Astrocyte (in vitro differentiated cells and primary cell): ENCODE measurements around the gene ACTN4. TPM values are rescaled to one million over a fixed set of nuclear protein-coding genes. Genes with fewer than 3 reads are reported as not detected.

ENCODE experiments used
- DNase-seq: peaks from one replicate; pipeline ENCODE4 v3.0.0-alpha.2; 2010; ENCODE audit warnings: low read depth
- FAIRE-seq: peaks from 2 replicates; lab custom pipeline; 2011; peaks lifted over from hg19 to GRCh38; lab: Jason Lieb, UNC
- H2AFZ ChIP-seq: 2 replicates; pipeline ENCODE4 v1.6.0; 2012; ENCODE audit warnings: low read depth, low read length, inconsistent platforms
- H3K27ac ChIP-seq: 2 replicates; pipeline ENCODE4 v1.5.1; 2011; ENCODE audit warnings: low read depth, low read length, inconsistent platforms
- H3K27me3 ChIP-seq: 2 replicates; pipeline ENCODE4 v1.6.0; 2011; ENCODE audit warnings: low read length, inconsistent platforms; ENCODE audit not compliant: insufficient read depth
- H3K36me3 ChIP-seq: 2 replicates; pipeline ENCODE4 v1.5.1; 2011; ENCODE audit warnings: low read length, inconsistent platforms; ENCODE audit not compliant: insufficient read depth
- H3K4me1 ChIP-seq: 2 replicates; pipeline ENCODE4 v1.5.1; 2011; ENCODE audit warnings: low read length, inconsistent platforms; ENCODE audit not compliant: insufficient read depth
- H3K4me2 ChIP-seq: 2 replicates; pipeline ENCODE4 v1.6.0; 2012; ENCODE audit warnings: low read length, inconsistent platforms
- H3K4me3 ChIP-seq: 2 replicates; pipeline ENCODE4 v1.5.1; 2011; ENCODE audit warnings: low read depth, mild to moderate bottlenecking, low read length, inconsistent platforms; ENCODE audit not compliant: insufficient read depth
- H3K79me2 ChIP-seq: 2 replicates; pipeline ENCODE4 v1.6.0; 2012; ENCODE audit warnings: mild to moderate bottlenecking, low read length, inconsistent platforms; ENCODE audit not compliant: insufficient read depth
- H3K9ac ChIP-seq: 2 replicates; pipeline ENCODE4 v1.6.0; 2012; ENCODE audit warnings: mild to moderate bottlenecking, low read length, inconsistent platforms
- H3K9me3 ChIP-seq: 2 replicates; pipeline ENCODE4 v1.5.1; 2012; ENCODE audit warnings: low read depth, mild to moderate bottlenecking, low read length, inconsistent platforms; ENCODE audit not compliant: insufficient read depth
- H4K20me1 ChIP-seq: 2 replicates; pipeline ENCODE4 v1.6.0; 2012; ENCODE audit warnings: low read length, inconsistent platforms; ENCODE audit not compliant: insufficient read depth
- H3K27ac Mint-ChIP-seq: one replicate; pipeline ENCODE4 v1.8.0; 2021; ENCODE audit warnings: mild to moderate bottlenecking, mixed read lengths; ENCODE audit not compliant: unreplicated experiment
- H3K27me3 Mint-ChIP-seq: one replicate; pipeline ENCODE4 v1.8.0; 2021; ENCODE audit warnings: low read depth, mixed read lengths; ENCODE audit not compliant: unreplicated experiment
- H3K36me3 Mint-ChIP-seq: one replicate; pipeline ENCODE4 v1.8.0; 2021; ENCODE audit warnings: low read depth, mixed read lengths; ENCODE audit not compliant: unreplicated experiment
- H3K4me1 Mint-ChIP-seq: one replicate; pipeline ENCODE4 v1.8.0; 2021; ENCODE audit warnings: low read depth, mixed read lengths; ENCODE audit not compliant: unreplicated experiment
- H3K4me3 Mint-ChIP-seq: one replicate; pipeline ENCODE4 v1.8.0; 2021; ENCODE audit warnings: mild to moderate bottlenecking, moderate library complexity, mixed read lengths; ENCODE audit not compliant: unreplicated experiment
- H3K9me3 Mint-ChIP-seq: one replicate; pipeline ENCODE4 v1.8.0; 2021; ENCODE audit warnings: mild to moderate bottlenecking, mixed read lengths; ENCODE audit not compliant: unreplicated experiment
- EZH2 ChIP-seq: IDR thresholded peaks from 2 replicates; pipeline ENCODE4 v1.6.1; 2012; ENCODE audit warnings: mild to moderate bottlenecking, low read length, inconsistent platforms; ENCODE audit not compliant: insufficient read depth
- total RNA-seq: library from RNA; stranded (reverse); gene quantifications from 2 replicates; pipeline ENCODE4 v1.2.1, GENCODE V29; 2021
- TF ChIP-seq, protein P1 (sequence below): IDR thresholded peaks from 2 replicates; pipeline ENCODE4 v1.5.1; 2011; ENCODE audit warnings: low read depth, mild to moderate bottlenecking, inconsistent platforms, low read length, moderate library complexity; ENCODE audit not compliant: insufficient read depth

Gene ACTN4
- total RNA-seq, 1 donor from 2014 or later = 879 TPM

DNA sequence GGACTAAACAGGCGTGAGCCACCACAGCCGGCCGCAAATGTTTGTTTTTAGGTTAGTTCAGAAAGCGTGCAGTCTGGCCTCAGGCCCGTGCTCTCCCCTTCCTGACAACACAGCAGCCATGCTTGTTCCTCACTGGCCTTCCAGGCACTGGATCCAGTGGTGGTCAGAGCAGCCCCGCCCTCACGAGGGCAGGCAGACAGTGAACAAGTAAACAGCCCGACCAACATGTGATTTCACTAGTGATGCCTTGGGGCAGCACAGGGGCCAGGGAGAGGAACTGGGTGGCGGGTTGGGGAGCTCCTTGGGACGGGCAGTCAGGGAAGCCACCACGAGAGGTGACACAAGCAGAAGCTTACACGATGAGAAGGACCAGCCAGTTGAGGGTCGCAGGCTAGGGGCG lies 56.1 kb downstream of the ACTN4 start:
- Histone ChIP-seq H3K9me3 (no peaks in the 10 kb centered on the region), H3K27ac (no peak overlapping the region), H3K36me3 (peaks cover 64% of the 10 kb centered on the region), H3K79me2 (peaks cover 97% of the 10 kb centered on the region), H3K27me3 (no peaks in the 10 kb centered on the region), H4K20me1 (peaks cover 92% of the 10 kb centered on the region), H3K4me3 (no peak overlapping the region), H3K4me2 (no peak overlapping the region), H3K4me1 (peaks cover 44% of the 10 kb centered on the region), H3K9ac (no peak overlapping the region), H2AFZ (no peak overlapping the region)
- TF ChIP-seq, protein P1, sequence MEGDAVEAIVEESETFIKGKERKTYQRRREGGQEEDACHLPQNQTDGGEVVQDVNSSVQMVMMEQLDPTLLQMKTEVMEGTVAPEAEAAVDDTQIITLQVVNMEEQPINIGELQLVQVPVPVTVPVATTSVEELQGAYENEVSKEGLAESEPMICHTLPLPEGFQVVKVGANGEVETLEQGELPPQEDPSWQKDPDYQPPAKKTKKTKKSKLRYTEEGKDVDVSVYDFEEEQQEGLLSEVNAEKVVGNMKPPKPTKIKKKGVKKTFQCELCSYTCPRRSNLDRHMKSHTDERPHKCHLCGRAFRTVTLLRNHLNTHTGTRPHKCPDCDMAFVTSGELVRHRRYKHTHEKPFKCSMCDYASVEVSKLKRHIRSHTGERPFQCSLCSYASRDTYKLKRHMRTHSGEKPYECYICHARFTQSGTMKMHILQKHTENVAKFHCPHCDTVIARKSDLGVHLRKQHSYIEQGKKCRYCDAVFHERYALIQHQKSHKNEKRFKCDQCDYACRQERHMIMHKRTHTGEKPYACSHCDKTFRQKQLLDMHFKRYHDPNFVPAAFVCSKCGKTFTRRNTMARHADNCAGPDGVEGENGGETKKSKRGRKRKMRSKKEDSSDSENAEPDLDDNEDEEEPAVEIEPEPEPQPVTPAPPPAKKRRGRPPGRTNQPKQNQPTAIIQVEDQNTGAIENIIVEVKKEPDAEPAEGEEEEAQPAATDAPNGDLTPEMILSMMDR = no peak
- TF ChIP-seq EZH2 = no peak
- FAIRE-seq = no peak
- peaks cover 28% of the 10 kb centered on the region for H3K4me1 Mint-ChIP-seq
- H3K9me3 Mint-ChIP-seq = no peaks in the 10 kb centered on the region
- H3K36me3 Mint-ChIP-seq = peaks cover 24% of the 10 kb centered on the region
- no peak for DNase-seq
- no peaks in the 10 kb centered on the region for H3K27me3 Mint-ChIP-seq
- H3K27ac Mint-ChIP-seq = no peak overlapping the region
- no peak overlapping the region for H3K4me3 Mint-ChIP-seq

DNA sequence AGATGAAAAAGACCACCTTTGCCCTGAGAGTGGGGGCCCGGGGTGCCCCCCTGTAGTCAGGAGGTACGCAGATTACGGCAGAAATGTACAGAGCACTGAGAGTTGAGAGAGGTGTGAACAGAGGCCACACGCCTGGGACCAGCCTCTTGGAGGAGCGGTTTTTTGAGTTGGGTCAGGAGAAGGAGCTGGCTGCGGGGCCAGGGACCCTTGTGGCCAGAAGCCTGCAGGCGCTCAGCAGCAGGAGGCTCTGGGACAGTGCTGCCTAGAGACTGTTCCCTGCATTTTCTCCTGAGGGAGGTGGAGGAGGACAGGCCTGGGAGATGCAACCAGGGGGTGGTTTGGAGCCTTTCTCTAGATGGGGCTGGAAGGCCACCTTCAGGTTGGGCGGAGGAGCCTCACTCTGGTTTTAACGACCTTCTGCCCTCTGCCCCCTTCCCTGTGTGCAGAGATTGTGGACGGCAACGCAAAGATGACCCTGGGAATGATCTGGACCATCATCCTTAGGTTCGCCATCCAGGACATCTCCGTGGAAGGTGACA lies 57.1 kb downstream of the ACTN4 start:
- no peaks in the 10 kb centered on the region for H3K9me3 Mint-ChIP-seq
- peaks cover 97% of the 10 kb centered on the region for H3K79me2 ChIP-seq

More for the DNA sequence above, 57.1 kb downstream of the ACTN4 start:
- Histone ChIP-seq H3K4me2 (no peak overlapping the region), H2AFZ (no peak overlapping the region), H3K27me3 (no peaks in the 10 kb centered on the region), H3K4me3 (no peak overlapping the region), H3K27ac (no peak overlapping the region), H3K9ac (no peak overlapping the region), H3K4me1 (peaks cover 43% of the 10 kb centered on the region), H3K9me3 (no peaks in the 10 kb centered on the region), H4K20me1 (peaks cover 92% of the 10 kb centered on the region), H3K36me3 (peaks cover 72% of the 10 kb centered on the region)
- FAIRE-seq (no peak), DNase-seq (no peak)
- peak overlapping the region; percentile 16 for H3K4me3 Mint-ChIP-seq
- TF ChIP-seq, protein P1 = no peak
- no peak for TF ChIP-seq EZH2
- no peaks in the 10 kb centered on the region for H3K27me3 Mint-ChIP-seq
- H3K36me3 Mint-ChIP-seq = peaks cover 26% of the 10 kb centered on the region
- peaks cover 24% of the 10 kb centered on the region for H3K4me1 Mint-ChIP-seq
- peak overlapping the region; percentile 45 for H3K27ac Mint-ChIP-seq
